GM21619 (cell line): ENCODE measurements around the gene C7orf33.
A peak's percentile ranks its signal among the peaks of the same experiment; 100 is the strongest.
"Not testable (repeated sequence)": the region's sequence is repeated elsewhere in the genome, so short reads cannot be mapped to it uniquely, and the experiment has no call there.

Experiments
- ATAC-seq: cut with Tn5 transposase; IDR thresholded peaks from one replicate; pipeline ENCODE4 v1.9.1; 2021; ENCODE audit not compliant: unreplicated experiment

C7orf33 gene, protein sequence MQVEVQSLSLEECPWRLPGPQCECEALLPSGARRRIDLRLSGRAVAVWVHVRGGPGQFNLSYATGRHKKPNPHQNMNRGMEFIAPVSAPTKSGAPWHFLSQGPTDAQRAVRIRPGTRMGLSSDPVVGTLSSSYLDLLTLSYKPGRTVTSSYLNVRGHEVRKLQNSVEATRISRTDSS

DNA sequence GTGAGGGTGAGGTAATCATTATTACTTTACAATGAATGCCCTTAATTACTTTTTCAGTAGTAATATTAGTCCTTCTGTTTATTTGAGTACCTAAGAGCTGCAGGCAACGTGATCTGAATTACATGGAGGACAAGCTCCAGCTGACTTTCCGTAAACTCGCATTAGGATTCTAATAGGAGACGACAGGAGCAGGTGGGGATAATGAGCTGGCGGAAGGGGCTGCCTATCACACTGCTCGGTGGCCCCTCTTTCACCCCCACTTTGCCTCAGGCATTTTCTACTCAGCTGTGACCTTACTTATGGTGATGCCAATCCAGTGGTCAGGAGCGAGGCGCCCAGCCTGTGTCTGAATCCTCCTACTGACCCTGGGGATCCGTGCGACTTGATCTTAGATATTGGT, at the start of gene C7orf33:
C7orf33 (plus strand) TSS at position 296 of the 400 bp plus-strand sequence. CDS start 160 bp downstream, outside the sequence.
- ATAC-seq = no peak

DNA sequence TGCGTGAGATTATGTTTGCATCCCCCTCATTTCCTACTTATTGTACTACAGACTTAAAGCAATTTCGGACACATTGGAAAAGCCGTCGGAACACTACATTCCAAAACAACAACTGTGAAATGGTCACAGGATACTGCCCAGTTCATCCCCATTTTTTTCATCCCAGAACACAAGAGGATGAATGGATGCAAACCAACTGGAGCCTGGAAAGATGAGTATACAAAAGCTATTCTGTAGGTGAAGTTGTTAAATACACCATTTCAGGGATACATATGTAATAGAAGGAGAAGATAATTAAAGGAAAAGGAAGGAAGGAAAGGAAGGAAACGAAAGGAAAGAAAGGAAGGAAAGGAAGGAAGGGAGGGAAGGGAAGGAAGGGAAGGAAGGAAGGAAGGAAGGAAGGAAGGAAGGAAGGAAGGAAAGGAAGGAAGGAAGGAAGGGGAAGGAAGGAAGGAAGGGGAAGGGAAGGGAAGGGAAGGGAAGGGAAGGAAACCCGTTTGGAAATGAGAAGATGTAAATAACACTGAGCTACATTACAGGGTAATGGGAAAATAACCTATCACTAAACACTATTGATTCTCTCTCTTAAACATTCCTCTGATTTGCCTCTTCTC, 48.6 kb upstream of the C7orf33 start:
- no peak for ATAC-seq

DNA sequence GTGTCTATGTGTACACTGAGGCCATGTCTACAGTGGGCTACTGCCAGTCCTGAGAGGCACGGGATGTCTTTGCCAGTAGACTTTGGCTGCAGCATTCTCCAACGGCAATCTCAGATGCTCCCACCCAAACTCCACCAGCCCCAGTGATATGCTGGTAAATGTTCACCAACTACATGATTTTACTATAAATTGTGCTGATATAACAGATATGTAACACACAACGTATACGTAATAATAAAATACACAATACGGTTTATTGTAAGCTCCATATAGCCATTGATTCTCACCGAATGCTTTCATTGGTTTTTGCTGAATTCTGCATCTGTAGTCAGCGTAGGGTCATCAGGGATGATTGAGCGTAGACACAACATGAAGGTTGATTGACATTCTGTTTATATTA, 47.3 kb upstream of the C7orf33 start:
- ATAC-seq = no peak

DNA sequence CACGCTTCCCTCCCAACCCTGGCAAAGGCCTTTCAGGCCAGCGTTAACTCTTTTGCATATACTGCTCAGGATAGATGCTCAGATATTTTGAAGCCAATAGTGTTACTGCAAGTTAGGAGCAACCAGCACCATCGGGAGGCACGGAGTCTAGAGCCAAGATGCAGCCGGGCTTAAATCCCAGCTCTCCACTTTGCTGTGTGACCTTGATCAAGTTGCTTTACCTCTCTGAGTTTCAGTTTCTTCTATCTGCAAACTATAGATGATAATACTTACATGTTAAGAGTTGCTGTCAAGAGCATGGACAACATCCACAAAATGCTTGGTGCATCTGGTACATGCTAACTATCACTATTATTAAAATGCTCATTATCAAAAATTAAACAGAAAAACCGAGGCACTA, 45.4 kb upstream of the C7orf33 start:
- ATAC-seq = no peak

DNA sequence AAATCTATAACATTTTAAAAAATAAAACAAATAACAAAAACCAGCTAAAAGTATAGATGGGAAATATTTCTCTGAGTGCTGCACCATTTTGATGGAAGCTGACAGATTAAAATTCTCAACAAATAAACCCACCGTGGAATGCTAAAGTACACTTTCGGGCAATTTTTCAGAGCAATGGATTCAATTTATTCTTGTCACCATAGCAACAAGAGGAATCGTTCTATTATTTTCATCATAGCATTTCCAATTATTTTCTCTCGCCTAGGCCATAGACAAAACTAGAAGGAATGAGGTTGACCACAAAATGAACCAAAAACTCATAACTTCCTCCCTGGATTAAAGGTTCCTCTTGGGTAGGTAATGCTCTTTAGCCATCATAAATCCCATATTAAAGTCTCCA, 44.6 kb upstream of the C7orf33 start:
- ATAC-seq = no peak

DNA sequence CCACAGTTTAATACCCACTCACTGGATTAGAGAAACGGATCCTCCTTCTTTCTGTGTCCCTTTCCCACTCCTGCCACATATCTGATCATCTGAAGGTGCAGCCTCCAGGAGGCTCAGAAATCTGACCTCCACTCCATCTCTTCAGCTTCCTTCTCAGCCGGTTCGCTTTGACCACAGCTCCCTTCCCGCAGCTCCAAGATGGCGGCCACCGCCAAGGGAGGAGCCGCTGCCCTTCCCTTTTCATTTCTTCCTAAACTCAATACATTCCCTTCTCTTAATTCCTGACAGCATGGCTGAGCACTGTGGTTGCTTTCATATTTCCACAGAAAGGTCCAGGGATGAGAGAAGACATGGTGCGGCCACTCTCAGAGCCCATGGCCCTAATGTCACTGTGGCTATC, 43.7 kb upstream of the C7orf33 start:
- no peak for ATAC-seq

DNA sequence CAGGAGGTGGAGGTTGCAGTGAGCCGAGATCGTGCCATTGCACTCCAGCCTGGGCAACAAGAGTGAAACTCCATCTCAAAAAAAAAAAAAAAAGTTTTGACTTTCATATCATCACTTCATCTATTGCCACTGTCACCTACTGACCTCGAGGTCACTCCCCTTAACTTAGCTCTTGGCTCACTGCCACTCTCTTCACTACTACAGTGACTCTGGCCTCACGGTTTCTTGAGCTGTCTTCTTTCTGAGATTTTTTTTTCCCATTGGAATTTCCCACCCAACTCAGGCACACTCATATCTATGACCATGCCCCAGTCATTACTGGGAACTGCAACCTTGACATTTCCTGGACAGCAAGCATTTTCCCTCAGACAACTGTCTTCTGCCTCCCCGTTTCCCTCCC, 42.6 kb upstream of the C7orf33 start:
- no peak for ATAC-seq

DNA sequence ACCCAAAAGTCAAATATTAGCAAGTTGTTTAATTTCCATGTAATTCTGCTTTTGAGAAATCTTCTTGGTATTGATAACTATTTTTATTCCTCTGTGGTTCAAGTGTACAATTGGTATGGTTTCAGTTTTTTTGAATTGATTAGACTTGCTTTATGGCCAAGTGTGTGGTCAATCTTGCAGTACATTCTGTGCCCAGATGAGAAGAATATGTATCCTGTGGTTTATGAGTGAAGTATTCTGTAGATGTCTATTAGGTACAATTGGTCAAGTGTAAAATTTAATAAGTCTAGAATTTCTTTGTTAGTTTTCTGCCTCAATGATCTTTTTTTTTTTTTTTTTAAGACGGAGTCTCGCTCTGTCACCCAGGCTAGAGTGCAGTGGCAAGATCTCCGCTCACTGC, 36.6 kb upstream of the C7orf33 start:
- no peak for ATAC-seq

DNA sequence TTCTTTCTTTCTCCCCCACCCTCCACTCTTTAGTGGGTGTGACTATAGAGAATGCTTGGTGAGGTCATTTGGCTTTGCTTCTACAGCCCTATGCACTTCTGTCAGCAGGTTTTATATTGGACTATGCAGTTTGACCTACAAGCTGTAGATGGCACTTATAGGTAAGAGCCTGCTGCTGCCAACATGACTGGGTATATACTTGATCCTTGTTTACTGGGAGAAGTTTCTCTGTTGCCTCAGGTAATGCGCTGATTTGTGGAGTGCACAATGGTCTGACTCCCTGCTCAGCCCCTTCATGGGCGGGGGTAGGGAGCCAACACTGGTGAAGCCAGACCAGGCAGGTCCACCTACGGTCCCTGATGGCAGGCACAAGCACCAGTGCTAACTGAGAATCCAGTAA, 33.7 kb upstream of the C7orf33 start:
- no peak for ATAC-seq

DNA sequence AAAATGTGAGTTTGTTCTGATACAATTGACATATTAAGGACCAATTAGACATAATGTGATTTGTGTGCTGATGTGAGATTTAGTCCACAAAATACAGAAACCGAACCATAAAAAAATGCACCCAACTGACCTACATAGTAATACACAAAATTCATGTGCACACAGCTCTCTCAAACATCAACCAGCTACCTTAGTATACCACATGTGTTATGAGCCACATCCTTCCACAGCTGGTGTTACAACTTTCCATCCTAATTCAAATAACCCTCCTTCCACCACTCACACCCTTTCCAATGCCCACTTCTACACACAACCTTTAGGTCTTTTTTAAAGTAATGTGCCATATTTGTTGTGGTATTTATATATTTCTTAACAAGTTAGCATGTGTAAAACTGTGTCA, 31.7 kb upstream of the C7orf33 start:
- ATAC-seq = no peak

DNA sequence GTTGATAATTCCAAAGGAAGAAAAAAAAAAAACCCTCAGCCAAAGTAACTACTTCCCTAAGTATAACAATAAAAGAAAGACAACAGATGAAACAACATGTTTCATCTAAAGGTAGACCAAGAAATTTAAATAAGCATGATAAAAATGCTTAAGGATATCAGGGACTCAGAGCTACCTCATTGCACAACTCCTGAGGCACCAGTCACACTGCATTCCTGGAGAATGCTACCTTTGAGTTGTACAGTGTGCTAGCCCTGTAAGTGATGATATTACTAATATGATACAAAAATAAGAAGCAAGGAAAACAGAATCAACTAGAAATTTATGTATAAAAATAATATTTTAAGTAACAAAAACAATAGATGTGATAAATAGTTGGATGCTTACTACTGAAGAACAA, 29.5 kb upstream of the C7orf33 start:
- ATAC-seq = no peak

DNA sequence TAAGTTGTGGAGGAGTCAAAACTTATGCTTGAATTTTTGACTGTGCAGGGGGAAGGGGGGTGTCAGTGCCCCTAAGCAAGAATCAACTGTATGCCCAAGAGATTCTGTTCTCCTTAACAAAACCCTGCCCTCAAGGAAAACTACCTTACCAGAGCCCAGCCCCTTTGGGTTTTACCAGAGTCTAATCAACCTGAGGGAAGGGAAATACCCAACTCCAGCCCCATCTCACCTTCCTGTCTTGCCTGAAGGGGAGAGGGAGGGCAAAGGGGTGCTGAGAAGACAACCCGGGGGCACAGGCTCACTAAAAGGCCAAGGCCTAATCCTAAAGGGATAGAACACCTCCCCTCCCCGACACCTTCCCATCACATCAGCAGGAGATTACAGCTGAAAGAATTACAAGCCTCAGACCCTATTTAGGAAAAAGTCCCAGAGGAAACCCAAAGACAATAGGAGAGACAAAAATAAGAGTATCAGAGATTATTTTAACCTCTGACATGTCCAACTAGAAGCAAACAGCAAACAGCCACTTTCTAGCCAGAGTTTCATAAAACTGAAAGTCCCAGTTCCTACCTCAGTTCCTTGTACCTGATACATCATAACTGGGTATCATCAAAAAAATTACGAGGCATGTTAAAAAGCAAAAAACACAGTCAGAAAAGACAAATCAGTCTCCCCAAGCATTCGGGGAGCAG, 26.8 kb upstream of the C7orf33 start:
- peak; percentile 45 for ATAC-seq

DNA sequence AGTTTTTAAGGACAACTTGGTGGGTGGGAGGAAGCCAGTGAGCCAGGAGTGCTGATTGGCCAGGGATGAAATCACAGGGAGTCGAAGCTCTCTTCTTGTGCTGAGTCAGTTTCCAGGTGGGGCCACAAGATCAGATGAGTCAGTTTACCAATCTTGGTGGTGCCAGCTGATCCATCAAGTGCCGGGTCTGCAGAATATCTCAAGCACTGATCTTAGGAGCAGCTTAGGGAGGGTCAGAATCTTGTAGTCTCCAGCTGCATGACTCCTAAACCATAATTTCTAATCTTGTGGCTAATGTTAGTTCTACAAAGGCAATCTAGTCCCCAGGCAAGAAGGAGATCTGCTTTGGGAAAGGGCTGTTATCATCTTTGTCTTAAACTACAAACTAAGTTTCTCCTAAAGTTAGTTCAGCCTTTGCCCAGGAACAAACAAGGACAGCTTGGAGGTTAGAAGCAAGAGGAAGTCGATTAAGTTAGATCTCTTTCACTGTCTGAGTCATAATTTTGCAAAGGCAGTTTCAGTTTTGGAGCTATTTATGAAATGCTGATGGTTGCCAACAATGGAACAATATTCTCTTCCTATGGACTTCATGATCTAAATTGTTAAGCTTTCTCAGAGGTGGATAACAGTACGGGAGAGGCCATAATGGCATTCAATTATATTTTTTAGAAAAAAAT, 26.2 kb upstream of the C7orf33 start:
- peak; percentile 87 for ATAC-seq

DNA sequence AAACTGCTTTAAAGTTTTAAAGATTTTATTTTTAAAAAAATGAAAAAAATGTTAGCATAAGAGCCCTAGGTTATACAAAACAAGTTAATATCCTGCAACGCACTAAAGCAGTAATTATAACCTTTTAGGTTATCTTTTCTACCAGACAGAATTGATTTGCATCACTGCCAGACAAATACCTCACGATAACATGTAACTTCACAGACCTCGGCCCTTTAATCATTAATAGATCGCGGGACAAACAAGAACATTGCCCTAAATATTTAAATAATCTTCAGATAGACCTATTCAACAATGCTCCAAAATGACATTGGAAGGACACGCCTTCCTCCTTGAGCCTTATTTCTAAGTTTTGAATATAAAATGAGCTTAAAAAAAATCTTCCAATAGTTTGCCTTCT, 23.8 kb upstream of the C7orf33 start:
- ATAC-seq = no peak

DNA sequence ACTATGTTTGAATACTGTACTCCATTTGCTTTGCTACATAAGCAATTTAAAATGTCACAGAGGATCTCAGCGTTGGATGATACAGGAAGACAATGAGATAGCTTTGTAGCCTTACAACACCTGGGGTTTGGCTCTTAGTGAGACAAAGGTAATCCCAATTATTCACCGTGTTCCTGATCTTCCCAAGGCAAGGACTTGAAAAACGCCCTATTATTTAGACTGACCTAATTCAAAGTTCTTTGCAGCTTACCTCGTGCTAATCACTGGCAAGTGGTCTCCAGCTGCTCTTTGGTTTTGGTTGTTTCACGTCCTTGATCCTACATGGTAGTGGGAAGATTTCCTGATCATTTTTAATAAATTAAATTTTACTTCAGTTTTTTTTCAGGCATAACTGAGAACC, 23.0 kb upstream of the C7orf33 start:
- ATAC-seq = no peak

DNA sequence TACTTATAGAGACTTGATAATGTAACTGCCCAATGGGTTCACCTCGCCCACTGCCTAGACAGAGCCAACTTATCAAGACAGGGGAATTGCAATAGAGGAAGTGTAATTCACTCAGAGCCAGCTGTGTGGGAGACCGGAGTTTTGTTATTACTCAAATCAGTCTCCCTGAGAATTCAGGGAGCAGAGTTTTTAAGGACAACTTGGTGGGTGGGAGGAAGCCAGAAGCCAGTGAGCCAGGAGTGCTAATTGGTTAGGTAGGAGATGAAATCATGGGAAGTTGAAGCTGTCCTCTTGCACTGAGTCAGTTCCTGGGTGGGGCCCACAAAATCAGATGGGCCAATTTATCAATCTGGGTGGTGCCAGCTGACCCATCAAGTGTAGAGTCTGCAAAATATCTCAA, 20.1 kb upstream of the C7orf33 start:
- no peak for ATAC-seq

DNA sequence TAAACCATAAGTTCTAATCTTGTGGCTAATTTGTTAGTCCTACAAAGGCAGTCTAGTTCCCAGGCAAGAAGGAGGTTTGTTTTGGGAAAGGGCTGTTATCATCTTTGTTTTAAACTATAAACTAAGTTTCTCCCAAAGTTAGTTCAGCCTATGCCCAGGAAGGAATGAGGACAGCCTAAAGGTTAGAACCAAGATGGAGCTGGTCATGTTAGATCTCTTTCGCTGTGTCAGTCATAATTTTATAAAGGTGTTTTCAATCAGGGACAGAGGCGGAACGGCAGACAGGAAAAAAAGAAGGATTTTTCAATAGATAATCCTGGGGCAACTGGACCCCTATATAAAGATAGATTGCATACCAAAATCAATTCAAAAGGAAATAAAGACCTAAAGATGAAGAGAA, 19.6 kb upstream of the C7orf33 start:
- ATAC-seq = not testable (repeated sequence)

DNA sequence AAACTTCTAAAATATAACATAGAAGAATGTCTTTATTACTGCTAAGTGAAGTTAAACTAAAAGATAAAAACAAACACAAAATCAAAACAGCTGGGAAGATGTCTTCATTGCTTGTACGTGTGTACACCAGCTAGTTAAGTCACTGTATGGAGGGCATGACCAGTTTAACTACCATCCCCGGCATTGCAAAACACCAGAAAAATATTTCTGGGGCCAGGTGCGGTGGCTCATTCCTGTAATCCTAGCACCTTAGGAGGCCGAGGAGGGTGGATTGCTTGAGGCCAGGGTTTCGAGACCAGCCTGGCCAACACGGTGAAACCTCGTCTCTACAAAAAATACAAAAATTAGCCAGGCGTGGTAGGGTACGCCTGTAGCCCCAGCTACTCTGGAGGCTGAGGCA, 19.2 kb upstream of the C7orf33 start:
- ATAC-seq = no peak

DNA sequence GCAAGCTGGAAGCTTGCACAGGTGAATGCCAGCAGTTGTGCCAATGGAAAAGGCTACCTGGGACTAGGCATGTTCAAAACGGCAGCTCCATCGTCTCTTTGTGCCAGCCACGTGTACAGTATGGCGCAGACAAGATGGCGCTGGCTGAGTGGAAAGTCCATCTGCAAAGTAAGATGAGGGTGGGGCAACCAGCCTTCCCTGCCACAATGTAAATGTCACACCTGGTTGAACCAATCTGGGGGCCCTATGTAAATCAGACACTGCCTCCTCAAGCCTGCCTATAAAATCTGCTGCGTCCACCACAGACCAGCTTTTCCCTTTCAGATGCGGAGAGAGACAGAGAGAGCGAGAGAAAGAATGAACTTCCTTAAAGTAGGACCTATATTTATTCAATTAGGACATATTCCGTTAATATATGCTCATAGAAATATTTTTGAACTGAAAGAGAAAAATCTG, 18.5 kb upstream of the C7orf33 start:
- no peak for ATAC-seq

DNA sequence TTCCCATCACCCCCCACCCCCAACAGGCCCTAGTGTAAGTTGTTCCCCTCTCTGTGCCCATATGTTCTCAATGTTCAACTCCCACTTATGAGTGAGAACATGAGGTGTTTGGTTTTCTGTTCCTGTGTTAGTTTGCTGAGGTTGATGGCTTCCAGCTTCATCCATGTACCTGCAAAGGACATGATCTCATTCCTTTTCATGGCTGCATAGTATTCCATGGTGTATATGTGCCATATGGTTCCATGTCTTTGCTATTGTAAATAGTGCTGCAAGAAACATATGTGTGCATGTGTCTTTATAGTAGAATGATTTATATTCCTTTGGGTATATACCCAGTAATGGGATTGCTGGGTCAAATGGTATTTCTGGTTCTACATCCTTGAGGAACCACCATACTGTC, 17.0 kb upstream of the C7orf33 start:
- not testable (repeated sequence) for ATAC-seq

DNA sequence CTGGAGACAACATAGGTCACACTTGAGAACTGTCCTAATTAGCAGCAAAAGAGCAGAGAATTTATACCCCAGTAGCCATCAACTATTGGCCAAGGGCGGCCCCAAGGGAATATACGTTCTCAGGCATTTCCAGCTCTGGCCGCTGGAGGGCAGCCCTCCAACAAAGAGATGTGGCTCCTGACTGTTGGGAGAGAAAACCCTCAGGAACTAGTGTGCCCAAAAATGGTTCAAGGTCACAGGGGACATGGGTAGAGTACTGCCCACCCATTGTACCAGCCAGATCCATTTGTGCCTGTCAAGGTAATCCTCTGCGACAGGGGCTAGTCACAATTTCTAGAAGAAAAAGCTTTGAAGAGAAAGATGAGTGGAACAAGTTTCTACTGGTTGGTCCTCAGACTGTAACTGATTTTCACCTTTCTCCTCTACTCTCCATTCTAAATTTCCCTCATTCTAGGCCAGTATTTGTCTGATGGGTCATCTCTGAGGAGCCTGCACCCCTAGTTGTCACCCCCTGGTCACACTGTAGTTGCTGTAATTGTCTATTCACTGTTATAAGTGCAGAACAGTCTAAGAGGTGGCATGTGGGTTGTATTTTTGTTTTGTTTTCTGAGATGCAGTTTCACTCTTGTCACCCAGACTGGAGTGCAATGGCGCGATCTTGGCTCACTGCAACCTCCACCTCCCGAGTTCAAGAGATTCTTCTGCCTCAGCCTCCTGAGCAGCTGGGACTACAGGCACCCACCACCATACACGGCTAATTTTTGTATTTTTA, 14.7 kb upstream of the C7orf33 start:
- ATAC-seq = peak; percentile 89
